Chondrocyte (in vitro differentiated cells): ENCODE measurements around the gene DCAF6. TPM values are rescaled to one million over a fixed set of nuclear protein-coding genes. Genes with fewer than 3 reads are reported as not detected.

ENCODE experiments used
- DNase-seq: peaks from one replicate; pipeline ENCODE4 v3.0.0; 2021; ENCODE audit warnings: mixed read lengths, low spot score
- H3K27ac Mint-ChIP-seq: one replicate; pipeline ENCODE4 v1.8.0; 2021; ENCODE audit warnings: mild to moderate bottlenecking, moderate library complexity, mixed read lengths; ENCODE audit not compliant: unreplicated experiment
- H3K27me3 Mint-ChIP-seq: 2 replicates; pipeline ENCODE4 v1.8.0; 2021; ENCODE audit warnings: low read depth, mixed read lengths
- H3K36me3 Mint-ChIP-seq: 2 replicates; pipeline ENCODE4 v1.8.0; 2021; ENCODE audit warnings: low read depth, mixed read lengths
- H3K4me1 Mint-ChIP-seq: 2 replicates; pipeline ENCODE4 v1.8.0; 2021; ENCODE audit warnings: low read depth, mild to moderate bottlenecking, mixed read lengths
- H3K4me3 Mint-ChIP-seq: one replicate; pipeline ENCODE4 v1.8.0; 2021; ENCODE audit warnings: mild to moderate bottlenecking, moderate library complexity, mixed read lengths; ENCODE audit not compliant: unreplicated experiment
- H3K9me3 Mint-ChIP-seq: 2 replicates; pipeline ENCODE4 v1.8.0; 2021; ENCODE audit warnings: low read depth, mixed read lengths
- CTCF ChIP-seq: fragments of 200-600 bp; sonication (generic); IDR thresholded peaks from 2 replicates; pipeline ENCODE4 v1.5.0; 2021; ENCODE audit warnings: antibody characterized with exemption, mild to moderate bottlenecking, moderate library complexity
- total RNA-seq: library from RNA; stranded (reverse); gene quantifications from 3 replicates; pipeline ENCODE4 v1.2.1, GENCODE V29; 2021

DCAF6 gene
- total RNA-seq, 1 donor from 2014 or later: 49.4 TPM

- peak overlapping the region; percentile 93 for H3K4me3 Mint-ChIP-seq
- peak overlapping the region; percentile 86 for H3K27ac Mint-ChIP-seq
- no peaks in the 10 kb centered on the region for H3K27me3 Mint-ChIP-seq
- no peaks in the 10 kb centered on the region for H3K36me3 Mint-ChIP-seq
- no peak for TF ChIP-seq CTCF
- no peaks in the 10 kb centered on the region for H3K9me3 Mint-ChIP-seq
- DNase-seq: no peak
- peaks cover 51% of the 10 kb centered on the region for H3K4me1 Mint-ChIP-seq
Observed at GRCh38 chr1:167937709-167938010, 1.2 kb downstream of the DCAF6 start.

GRCh38 chr1:167938080-167938636 is 1.7 kb downstream of the DCAF6 start:
- peak overlapping the region; percentile 86 for H3K27ac Mint-ChIP-seq
- H3K36me3 Mint-ChIP-seq: no peaks in the 10 kb centered on the region
- H3K4me3 Mint-ChIP-seq: peak overlapping the region; percentile 93
- H3K9me3 Mint-ChIP-seq: no peaks in the 10 kb centered on the region
- H3K27me3 Mint-ChIP-seq: no peaks in the 10 kb centered on the region
- no peak for TF ChIP-seq CTCF
- peaks cover 46% of the 10 kb centered on the region for H3K4me1 Mint-ChIP-seq
- no peak for DNase-seq

DNA sequence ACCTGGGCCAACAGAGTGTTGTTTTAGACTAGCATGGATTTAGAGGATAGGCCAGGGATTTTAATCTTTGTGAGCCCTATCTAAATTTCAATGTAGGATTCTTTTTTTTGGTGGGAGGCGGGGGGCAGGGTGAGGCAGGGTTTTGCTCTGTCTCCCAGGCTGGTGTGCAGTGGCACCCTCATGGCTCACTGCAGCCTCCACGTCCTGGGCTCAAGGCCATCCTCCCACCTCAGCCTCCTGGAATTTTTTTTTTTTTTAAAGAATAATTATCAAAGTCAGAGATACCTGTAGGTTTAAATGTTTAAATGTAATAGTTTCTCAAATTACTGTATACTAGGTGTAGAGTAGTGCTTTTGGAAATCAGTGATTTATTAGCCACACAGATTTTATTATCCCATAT is 3.8 kb downstream of the DCAF6 start:
- H3K27me3 Mint-ChIP-seq: no peaks in the 10 kb centered on the region

DNA sequence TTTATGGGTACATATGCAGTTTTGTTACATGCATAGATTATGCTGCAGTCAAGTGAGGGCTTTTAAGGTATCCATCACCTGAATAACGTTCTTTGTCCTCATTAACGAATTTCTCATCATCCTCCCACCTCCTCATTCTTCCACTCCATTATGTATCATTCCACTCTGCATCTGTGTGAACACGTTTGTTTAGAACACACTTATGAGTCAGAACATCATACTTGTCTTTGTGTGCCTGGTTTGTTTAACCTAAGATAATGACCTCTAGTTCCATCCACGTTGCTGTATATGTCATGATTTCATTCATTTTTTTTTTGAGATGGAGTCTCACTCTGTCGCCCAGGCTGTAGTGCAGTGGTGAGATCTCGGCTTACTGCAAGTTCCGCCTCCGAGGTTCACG is 7.1 kb downstream of the DCAF6 start:
- Mint-ChIP-seq H3K9me3 (no peaks in the 10 kb centered on the region), H3K4me1 (peaks cover 39% of the 10 kb centered on the region), H3K36me3 (peaks cover 3% of the 10 kb centered on the region), H3K4me3 (no peak overlapping the region), H3K27me3 (no peaks in the 10 kb centered on the region), H3K27ac (no peak overlapping the region)
- DNase-seq: no peak
- TF ChIP-seq CTCF: no peak

More for the DNA sequence above, 3.8 kb downstream of the DCAF6 start:
- H3K4me1 Mint-ChIP-seq: peaks cover 27% of the 10 kb centered on the region
- H3K36me3 Mint-ChIP-seq: peaks cover 3% of the 10 kb centered on the region
- H3K27ac Mint-ChIP-seq: no peak overlapping the region
- H3K9me3 Mint-ChIP-seq: no peaks in the 10 kb centered on the region
- no peak for DNase-seq
- no peak for TF ChIP-seq CTCF
- H3K4me3 Mint-ChIP-seq: no peak overlapping the region

DNA sequence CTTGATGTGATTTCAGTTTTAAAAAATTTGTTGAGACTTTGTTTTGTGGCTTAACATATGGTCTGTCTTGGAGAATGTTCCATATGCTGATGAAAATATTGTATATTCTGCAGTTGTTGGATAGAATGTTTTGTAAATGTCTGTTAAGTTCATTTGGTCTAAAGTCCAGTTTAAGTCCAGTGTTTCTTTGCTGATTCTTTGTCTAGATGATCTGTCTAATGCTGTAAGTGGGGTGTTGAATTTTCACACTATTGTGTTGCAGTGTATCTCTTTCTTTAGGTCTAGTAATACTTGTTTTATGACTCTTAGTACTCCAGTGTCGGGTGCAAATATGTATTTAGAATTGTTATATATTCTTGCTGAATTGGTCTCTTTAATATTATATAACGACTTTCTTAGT is 11.2 kb downstream of the DCAF6 start:
- no peaks in the 10 kb centered on the region for H3K27me3 Mint-ChIP-seq
- no peak overlapping the region for H3K27ac Mint-ChIP-seq
- no peaks in the 10 kb centered on the region for H3K9me3 Mint-ChIP-seq
- no peak for DNase-seq
- no peak for TF ChIP-seq CTCF
- peaks cover 29% of the 10 kb centered on the region for H3K4me1 Mint-ChIP-seq
- H3K4me3 Mint-ChIP-seq: no peak overlapping the region
- peaks cover 7% of the 10 kb centered on the region for H3K36me3 Mint-ChIP-seq
